ENCODE measurements around the gene SCARB1. TPM values are rescaled to one million over a fixed set of nuclear protein-coding genes. Genes with fewer than 3 reads are reported as not detected.

The SCARB1 gene
- total and polyA plus RNA-seq, 2 of the 13 experiments (the other 11 are each of a cell fraction or from before 2014, with no cell fraction given), result 63.4 to 160 TPM

DNA sequence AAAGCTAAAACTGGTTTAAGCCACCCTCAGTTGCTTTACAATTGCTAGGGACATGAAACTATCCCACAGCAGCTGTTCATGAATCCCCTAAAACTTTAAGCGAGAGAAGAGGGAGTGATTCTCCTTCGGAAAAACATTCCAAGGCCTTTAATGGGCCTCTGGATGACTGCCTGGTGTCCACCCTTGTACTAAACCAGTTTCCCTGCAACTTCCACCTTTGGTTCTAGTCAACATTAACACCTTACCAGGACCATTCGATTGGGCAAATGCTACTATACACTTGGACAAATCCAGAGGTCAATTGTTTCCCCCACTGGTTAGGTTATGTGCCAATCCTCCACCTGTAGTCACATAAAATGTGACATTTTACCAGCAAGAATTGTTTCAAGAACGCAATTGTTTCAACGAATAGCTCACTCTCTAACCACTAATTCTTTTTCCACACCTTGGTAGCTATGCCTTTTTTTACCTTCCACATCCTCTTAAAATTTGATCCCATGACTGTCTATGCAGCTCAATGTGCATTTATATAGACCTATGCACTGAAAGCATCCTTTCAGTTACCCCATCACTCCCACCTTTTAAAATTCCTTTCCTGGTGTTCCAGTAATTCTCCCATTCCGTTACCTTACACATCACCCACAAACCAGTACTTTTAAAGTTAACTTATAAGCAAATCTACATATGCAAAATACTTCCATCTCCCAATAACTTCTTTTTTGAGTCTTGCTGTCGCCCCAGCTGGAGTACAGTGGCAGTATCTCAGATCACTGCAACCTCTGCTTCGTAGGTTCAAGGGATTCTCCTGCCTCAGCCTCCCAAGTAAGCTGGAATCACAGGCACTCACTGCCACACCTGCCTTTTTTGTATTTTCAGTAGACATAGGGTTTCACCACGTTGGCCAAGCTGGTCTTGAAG lies 47.2 kb upstream of the SCARB1 start (continued):
- TF ChIP-seq FOXC1 (CRISPR knock-in tag; IDR thresholded peaks at IDR 0.05; ENCODE audit: borderline replicate concordance) (no peak), FIP1L1 (IDR thresholded peaks at IDR 0.05; ENCODE audit: borderline replicate concordance, insufficient read depth, low read depth, low read length) (no peak), ZMYM4 (CRISPR knock-in tag; IDR thresholded peaks at IDR 0.05) (no peak), ZFP36L2 (CRISPR knock-in tag; IDR thresholded peaks at IDR 0.05) (no peak), HOXD1 (CRISPR knock-in tag; IDR thresholded peaks at IDR 0.05) (no peak), PAF1 (CRISPR knock-in tag; IDR thresholded peaks at IDR 0.05) (peak; percentile 97), GTF2F1 (IDR thresholded peaks at IDR 0.05; ENCODE audit: low read length) (no peak), RAD21 (CRISPR knock-in tag; IDR thresholded peaks at IDR 0.05) (0 out of 2 replicates have a peak, but pooled peaks have one; percentile 4), ZNF713 (CRISPR knock-in tag; IDR thresholded peaks at IDR 0.05) (no peak), PHF5A (CRISPR knock-in tag; IDR thresholded peaks at IDR 0.05; ENCODE audit: low read depth, unreplicated experiment) (no peak), PITX1 (CRISPR knock-in tag; IDR thresholded peaks at IDR 0.05) (no peak), FOXJ3 (CRISPR knock-in tag; IDR thresholded peaks at IDR 0.05; ENCODE audit: borderline replicate concordance) (no peak; the same call in 1 of the 2 replicates), TCF12 (IDR thresholded peaks at IDR 0.05) (no peak), TCF12 (CRISPR knock-in tag; IDR thresholded peaks at IDR 0.05) (no peak), SOX13 (IDR thresholded peaks at IDR 0.05) (no peak), SOX13 (CRISPR knock-in tag; conservative IDR thresholded peaks at IDR 0.05 in 1 of 2, IDR thresholded peaks at IDR 0.05 in 1 of 2) (peak in 1 of 2 experiments; percentile 40; a peak in 1 of 4 replicates), CENPT (CRISPR knock-in tag; IDR thresholded peaks at IDR 0.05; ENCODE audit: low read depth) (no peak), ZNF775 (CRISPR knock-in tag; IDR thresholded peaks at IDR 0.05; ENCODE audit: borderline replicate concordance) (no peak), STAG1 (CRISPR knock-in tag; IDR thresholded peaks at IDR 0.05) (no peak)
- TF ChIP-seq, protein P1, sequence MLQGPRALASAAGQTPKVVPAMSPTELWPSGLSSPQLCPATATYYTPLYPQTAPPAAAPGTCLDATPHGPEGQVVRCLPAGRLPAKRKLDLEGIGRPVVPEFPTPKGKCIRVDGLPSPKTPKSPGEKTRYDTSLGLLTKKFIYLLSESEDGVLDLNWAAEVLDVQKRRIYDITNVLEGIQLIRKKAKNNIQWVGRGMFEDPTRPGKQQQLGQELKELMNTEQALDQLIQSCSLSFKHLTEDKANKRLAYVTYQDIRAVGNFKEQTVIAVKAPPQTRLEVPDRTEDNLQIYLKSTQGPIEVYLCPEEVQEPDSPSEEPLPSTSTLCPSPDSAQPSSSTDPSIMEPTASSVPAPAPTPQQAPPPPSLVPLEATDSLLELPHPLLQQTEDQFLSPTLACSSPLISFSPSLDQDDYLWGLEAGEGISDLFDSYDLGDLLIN (CRISPR knock-in tag; IDR thresholded peaks at IDR 0.05; ENCODE audit: borderline replicate concordance), result no peak
- TF ChIP-seq, protein P2, sequence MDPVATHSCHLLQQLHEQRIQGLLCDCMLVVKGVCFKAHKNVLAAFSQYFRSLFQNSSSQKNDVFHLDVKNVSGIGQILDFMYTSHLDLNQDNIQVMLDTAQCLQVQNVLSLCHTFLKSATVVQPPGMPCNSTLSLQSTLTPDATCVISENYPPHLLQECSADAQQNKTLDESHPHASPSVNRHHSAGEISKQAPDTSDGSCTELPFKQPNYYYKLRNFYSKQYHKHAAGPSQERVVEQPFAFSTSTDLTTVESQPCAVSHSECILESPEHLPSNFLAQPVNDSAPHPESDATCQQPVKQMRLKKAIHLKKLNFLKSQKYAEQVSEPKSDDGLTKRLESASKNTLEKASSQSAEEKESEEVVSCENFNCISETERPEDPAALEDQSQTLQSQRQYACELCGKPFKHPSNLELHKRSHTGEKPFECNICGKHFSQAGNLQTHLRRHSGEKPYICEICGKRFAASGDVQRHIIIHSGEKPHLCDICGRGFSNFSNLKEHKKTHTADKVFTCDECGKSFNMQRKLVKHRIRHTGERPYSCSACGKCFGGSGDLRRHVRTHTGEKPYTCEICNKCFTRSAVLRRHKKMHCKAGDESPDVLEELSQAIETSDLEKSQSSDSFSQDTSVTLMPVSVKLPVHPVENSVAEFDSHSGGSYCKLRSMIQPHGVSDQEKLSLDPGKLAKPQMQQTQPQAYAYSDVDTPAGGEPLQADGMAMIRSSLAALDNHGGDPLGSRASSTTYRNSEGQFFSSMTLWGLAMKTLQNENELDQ (CRISPR knock-in tag; IDR thresholded peaks at IDR 0.05; ENCODE audit: borderline replicate concordance), result no peak
- TF ChIP-seq, protein P3, sequence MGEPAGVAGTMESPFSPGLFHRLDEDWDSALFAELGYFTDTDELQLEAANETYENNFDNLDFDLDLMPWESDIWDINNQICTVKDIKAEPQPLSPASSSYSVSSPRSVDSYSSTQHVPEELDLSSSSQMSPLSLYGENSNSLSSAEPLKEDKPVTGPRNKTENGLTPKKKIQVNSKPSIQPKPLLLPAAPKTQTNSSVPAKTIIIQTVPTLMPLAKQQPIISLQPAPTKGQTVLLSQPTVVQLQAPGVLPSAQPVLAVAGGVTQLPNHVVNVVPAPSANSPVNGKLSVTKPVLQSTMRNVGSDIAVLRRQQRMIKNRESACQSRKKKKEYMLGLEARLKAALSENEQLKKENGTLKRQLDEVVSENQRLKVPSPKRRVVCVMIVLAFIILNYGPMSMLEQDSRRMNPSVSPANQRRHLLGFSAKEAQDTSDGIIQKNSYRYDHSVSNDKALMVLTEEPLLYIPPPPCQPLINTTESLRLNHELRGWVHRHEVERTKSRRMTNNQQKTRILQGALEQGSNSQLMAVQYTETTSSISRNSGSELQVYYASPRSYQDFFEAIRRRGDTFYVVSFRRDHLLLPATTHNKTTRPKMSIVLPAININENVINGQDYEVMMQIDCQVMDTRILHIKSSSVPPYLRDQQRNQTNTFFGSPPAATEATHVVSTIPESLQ (CRISPR knock-in tag; conservative IDR thresholded peaks at IDR 0.05), result no peak
- TF ChIP-seq, protein P4, sequence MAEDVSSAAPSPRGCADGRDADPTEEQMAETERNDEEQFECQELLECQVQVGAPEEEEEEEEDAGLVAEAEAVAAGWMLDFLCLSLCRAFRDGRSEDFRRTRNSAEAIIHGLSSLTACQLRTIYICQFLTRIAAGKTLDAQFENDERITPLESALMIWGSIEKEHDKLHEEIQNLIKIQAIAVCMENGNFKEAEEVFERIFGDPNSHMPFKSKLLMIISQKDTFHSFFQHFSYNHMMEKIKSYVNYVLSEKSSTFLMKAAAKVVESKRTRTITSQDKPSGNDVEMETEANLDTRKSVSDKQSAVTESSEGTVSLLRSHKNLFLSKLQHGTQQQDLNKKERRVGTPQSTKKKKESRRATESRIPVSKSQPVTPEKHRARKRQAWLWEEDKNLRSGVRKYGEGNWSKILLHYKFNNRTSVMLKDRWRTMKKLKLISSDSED (CRISPR knock-in tag; IDR thresholded peaks at IDR 0.05), result no peak
